GM12878 (cell line): ENCODE results near the gene TMBIM6. TPM values are rescaled to one million over a fixed set of nuclear protein-coding genes. Genes with fewer than 3 reads are reported as not detected.

Experiments
- ATAC-seq: fragments of 200-7000 bp; cut with Tn5 transposase; 3 replicates; pipeline ENCODE4 v1.9.1; 2020; ENCODE audit warnings: mild to moderate bottlenecking, moderate library complexity
- BruUV-seq: library from RNA; stranded (reverse); fragments of 400-500 nt; replicated peaks from 2 replicates; lab custom pipeline; 2021; lab: Mats Ljungman, UMichigan
- CTCF ChIA-PET: fragments of 300-600 bp; sonication (Branson Sonifier 250); formaldehyde crosslinking; extraction: SDS; loops from one replicate; lab custom pipeline; 2021; ENCODE audit warnings: inconsistent platforms; lab: Yijun Ruan, JAX
- POLR2A ChIA-PET: fragments of 350-600 bp; formaldehyde crosslinking; extraction: SDS; loops from one replicate; lab custom pipeline; 2021; ENCODE audit warnings: inconsistent platforms; lab: Charles Lee
- RAD21 ChIA-PET: fragments of 300-600 bp; sonication (Branson Sonifier 250); formaldehyde crosslinking; loops from one replicate; lab custom pipeline; 2023; ENCODE audit warnings: antibody characterized with exemption; ENCODE audit not compliant: unreplicated experiment; lab: Charles Lee
- SMC1A ChIA-PET: fragments of 300-600 bp; sonication (Branson Sonifier 250); formaldehyde crosslinking; loops from one replicate; lab custom pipeline; 2023; ENCODE audit not compliant: unreplicated experiment, uncharacterized antibody; lab: Charles Lee
- DNase-seq: peaks from one replicate; pipeline ENCODE4 v3.0.0-alpha.2; 2011; ENCODE audit warnings: low read depth, low spot score
- FAIRE-seq: peaks from 3 replicates; lab custom pipeline; 2011; peaks lifted over from hg19 to GRCh38; lab: Jason Lieb, UNC
- H2AFZ ChIP-seq: 2 replicates; pipeline ENCODE4 v1.6.0; 2011; ENCODE audit warnings: low read depth, low read length, control low read depth; ENCODE audit not compliant: control insufficient read depth
- H3K27ac ChIP-seq: 2 replicates; pipeline ENCODE4 v1.5.1; 2011; ENCODE audit warnings: control low read depth; ENCODE audit not compliant: control insufficient read depth, insufficient read depth
- H3K27me3 ChIP-seq, 2 experiments: replicated peaks in 1 of 2; 2 replicates each; pipeline versions ENCODE4 v1.6.0 to v1.6.1; 2011; ENCODE audit warnings: low read length in 1 of 2; ENCODE audit not compliant: control insufficient read depth in 2 of 2, insufficient read depth in 2 of 2
- H3K36me3 ChIP-seq, 2 experiments: 2 replicates each; pipeline ENCODE4 v1.5.1; 2011; ENCODE audit warnings: low read length in 1 of 2; ENCODE audit not compliant: control insufficient read depth in 2 of 2, insufficient read depth in 2 of 2
- H3K4me1 ChIP-seq: 2 replicates; pipeline ENCODE4 v1.6.1; 2011; ENCODE audit warnings: mild to moderate bottlenecking, low read length, moderate library complexity, mixed read lengths; ENCODE audit not compliant: control insufficient read depth, insufficient read depth
- H3K4me2 ChIP-seq: 2 replicates; pipeline ENCODE4 v1.6.0; 2011; ENCODE audit warnings: control low read depth; ENCODE audit not compliant: control insufficient read depth, insufficient read depth
- H3K4me3 ChIP-seq: fragments of 200-600 bp; sonication (generic); 2 replicates; pipeline ENCODE4 v1.5.1; 2016
- H3K79me2 ChIP-seq: 2 replicates; pipeline ENCODE4 v1.6.0; 2011; ENCODE audit warnings: low read length; ENCODE audit not compliant: control insufficient read depth, insufficient read depth
- H3K9ac ChIP-seq: 2 replicates; pipeline ENCODE4 v1.8.0; 2011; ENCODE audit warnings: low read length, control low read depth, mixed read lengths; ENCODE audit not compliant: control insufficient read depth, insufficient read depth
- H3K9me3 ChIP-seq: replicated peaks from 3 replicates; pipeline ENCODE4 v1.5.1; 2011; ENCODE audit warnings: mild to moderate bottlenecking, low read length; ENCODE audit not compliant: control insufficient read depth, insufficient read depth
- H4K20me1 ChIP-seq: 2 replicates; pipeline ENCODE4 v1.6.0; 2011; ENCODE audit not compliant: control insufficient read depth, insufficient read depth
- BACH1 ChIP-seq: fragments of 450-650 bp; IDR thresholded peaks from 2 replicates; pipeline ENCODE4 v1.6.1; 2017; ENCODE audit warnings: mild to moderate bottlenecking, borderline replicate concordance
- BHLHE40 ChIP-seq, 2 experiments: fragments of 450-650 bp in 1 of 2; IDR thresholded peaks; 2 replicates each; pipeline ENCODE4 v1.6.1; 2011 to 2017; ENCODE audit warnings: low read depth in 2 of 2, borderline replicate concordance in 1 of 2, improper control_type of control experiment in 1 of 2, low read length in 1 of 2, mild to moderate bottlenecking in 1 of 2
- CBX3 ChIP-seq: fragments of 200-600 bp; sonication (generic); IDR thresholded peaks from 2 replicates; pipeline ENCODE4 v1.6.1; 2016; ENCODE audit warnings: low read depth, borderline replicate concordance
- HDAC6 ChIP-seq: fragments of 200-600 bp; sonication (generic); IDR thresholded peaks from one replicate; pipeline ENCODE4 v1.8.0; 2017; ENCODE audit warnings: antibody characterized with exemption; ENCODE audit not compliant: unreplicated experiment
- MYC ChIP-seq: IDR thresholded peaks from 2 replicates; pipeline ENCODE4 v1.6.1; 2011; ENCODE audit warnings: mild to moderate bottlenecking, low read length, moderate library complexity, inconsistent platforms; ENCODE audit not compliant: insufficient read depth, insufficient replicate concordance, insufficient read length, severe bottlenecking
- NFYB ChIP-seq: IDR thresholded peaks from 2 replicates; pipeline ENCODE4 v1.6.1; 2011; ENCODE audit warnings: low read depth, mild to moderate bottlenecking, low read length, improper control_type of control experiment, moderate library complexity; ENCODE audit not compliant: insufficient read depth
- PAX8 ChIP-seq: fragments of 450-650 bp; IDR thresholded peaks from 2 replicates; pipeline ENCODE4 v1.6.1; 2017; ENCODE audit warnings: mild to moderate bottlenecking, moderate library complexity
- SMARCA5 ChIP-seq: fragments of 450-650 bp; IDR thresholded peaks from 2 replicates; pipeline ENCODE4 v1.6.1; 2017; ENCODE audit warnings: mild to moderate bottlenecking
- SREBF1 ChIP-seq: IDR thresholded peaks from 2 replicates; pipeline ENCODE4 v1.6.1; 2012; ENCODE audit warnings: mild to moderate bottlenecking, low read length
- USF2 ChIP-seq: IDR thresholded peaks from 2 replicates; pipeline ENCODE4 v1.6.1; 2011; ENCODE audit warnings: low read depth, low read length, improper control_type of control experiment, borderline replicate concordance
- ZNF622 ChIP-seq: fragments of 450-650 bp; IDR thresholded peaks from 2 replicates; pipeline ENCODE4 v1.6.1; 2017; ENCODE audit warnings: mild to moderate bottlenecking, inconsistent platforms
- WGBS: methylation state at CpG from one replicate; pipeline ENCODE4 v1.1.6; 2016; ENCODE audit warnings: low lambda C conversion rate; ENCODE audit not compliant: insufficient replicate concordance, insufficient coverage; ENCODE audit errors: missing lambda C conversion rate; 5-methylcytosine and 5-hydroxymethylcytosine counted together
- in situ Hi-C: fragments of 300-500 bp; cut with MboI; formaldehyde crosslinking; loops from 9 replicates; pipeline ENCODE4 v1.14.3; 2018; ENCODE audit warnings: mixed read lengths
- intact Hi-C: fragments of 100-400 bp; cut with micrococcal nuclease; formaldehyde crosslinking; loops from one replicate; pipeline ENCODE4 v1.14.2; 2022; ENCODE audit not compliant: unreplicated experiment
- polyA plus RNA-seq, 11 experiments: library from polyadenylated mRNA; depleted of rRNA in 4 of 11; unstranded in 6 of 11; stranded (reverse) in 5 of 11; fragments of >200 nt; fragmentation: Nextera tagmentation in 4 of 11; fragmentation: Illumina TruSeq in 1 of 11; extraction: Ambion mirVana in 4 of 11; extraction: Trizol in 1 of 11; gene quantifications; 1 replicate in 1 of 11; 2 replicates in 10 of 11; pipeline versions ENCODE4 v1.2.1 to v1.2.3, GENCODE V29; 2011 to 2016; ENCODE audit warnings: inconsistent platforms in 2 of 11, missing spikeins in 2 of 11, low read depth in 1 of 11
- total RNA-seq, 4 experiments: library from RNA; depleted of rRNA in 3 of 4; stranded (reverse); fragments of >200 nt in 3 of 4; fragmentation: Illumina TruSeq in 1 of 4; extraction: Trizol in 1 of 4; gene quantifications; 2 replicates each; pipeline versions ENCODE4 v1.2.1 to v1.2.3, GENCODE V29; 2013 to 2021
- TF ChIP-seq, protein P1 (sequence below): IDR thresholded peaks from 2 replicates; pipeline ENCODE4 v1.6.1; 2012; ENCODE audit warnings: low read depth, low read length, improper control_type of control experiment
- TF ChIP-seq, protein P2 (sequence below): fragments of 450-650 bp; formaldehyde crosslinking; IDR thresholded peaks from 2 replicates; pipeline ENCODE4 v1.4.0; 2020; ENCODE audit warnings: mild to moderate bottlenecking, moderate library complexity

TMBIM6 gene
- total and polyA plus RNA-seq, 10 of the 15 experiments (the other 5 are each of a cell fraction or from before 2014, with no cell fraction given) = 224 to 1,192 (median 379) TPM

DNA sequence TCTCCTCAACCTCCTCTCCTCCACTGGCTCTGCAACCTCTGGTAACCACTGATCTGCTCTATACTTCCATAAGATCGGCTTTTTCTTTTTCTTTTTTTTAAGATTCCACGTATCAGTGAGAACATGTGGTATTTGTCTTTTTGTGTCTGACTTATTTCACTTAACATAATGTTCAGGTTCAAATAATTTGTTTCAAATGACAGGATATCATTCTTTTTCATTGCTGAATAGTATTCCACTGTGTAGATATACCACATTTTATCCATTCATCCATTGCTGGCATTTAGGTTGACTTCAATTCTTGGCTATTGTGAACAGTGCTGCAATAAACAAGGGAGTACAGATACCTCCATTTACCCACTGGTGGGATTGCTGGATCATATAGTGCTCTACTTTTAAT is 46.3 kb downstream of the TMBIM6 start:
- intact Hi-C loops = no loop called here
- H3K27ac ChIP-seq = no peak overlapping the region
- no peaks in the 10 kb centered on the region for H4K20me1 ChIP-seq
- ChIA-PET CTCF (interaction anchor here (0.6 kb wide), 1 partner anchor 781 kb away, joined by 4 read pairs; no protein-coding TSS in a partner anchor), POLR2A (no interaction called here), RAD21 (interaction anchor here (0.7 kb wide), 1 partner anchor 150 kb away, joined by 3 read pairs; no protein-coding TSS in a partner anchor), SMC1A (interaction anchor here (0.7 kb wide), 1 partner anchor 10 kb away, joined by 3 read pairs; no protein-coding TSS in a partner anchor)
- DNase-seq (no peak), FAIRE-seq (peak; percentile 31), ATAC-seq (no peak)
- BruUV-seq = TSS peak; percentile 42
- in situ Hi-C loops = no loop called here
- no peak overlapping the region for H3K4me3 ChIP-seq
- H3K27me3 ChIP-seq = no peaks in the 10 kb centered on the region; a peak in 1 of 4 replicates
- WGBS = 100% methylated on average over 2 of the region's 2 CpGs
- H3K79me2 ChIP-seq = no peaks in the 10 kb centered on the region
- no peaks in the 10 kb centered on the region for H3K36me3 ChIP-seq
- TF ChIP-seq CBX3 (no peak), SREBF1 (no peak)
- H3K9ac ChIP-seq = no peak overlapping the region
- H3K4me1 ChIP-seq = no peaks in the 10 kb centered on the region
- H3K4me2 ChIP-seq = no peak overlapping the region
- no peaks in the 10 kb centered on the region; the same call in 2 of the 3 replicates for H3K9me3 ChIP-seq
- no peak overlapping the region for H2AFZ ChIP-seq

DNA sequence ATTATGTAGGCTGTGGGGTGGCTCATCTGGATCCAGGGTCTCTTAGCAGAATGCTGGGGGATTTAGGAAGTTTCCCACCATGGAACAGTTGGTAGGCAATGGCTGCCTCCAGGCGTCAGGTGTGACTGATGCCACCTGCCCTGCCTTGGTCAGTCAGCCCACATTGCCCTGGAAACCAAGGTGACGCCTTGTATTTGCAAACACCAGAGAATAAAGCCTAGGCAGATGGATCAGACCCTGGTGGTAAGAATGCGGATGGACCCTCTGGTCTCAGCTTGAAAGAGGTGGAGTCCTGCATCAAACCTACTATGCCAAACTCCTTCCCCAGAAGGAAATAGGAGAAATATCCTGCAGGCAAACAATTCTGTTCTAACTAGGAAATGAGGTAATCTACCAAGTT is 48.6 kb downstream of the TMBIM6 start:
- no peaks in the 10 kb centered on the region for H3K4me1 ChIP-seq
- no peak for DNase-seq
- no peaks in the 10 kb centered on the region for H4K20me1 ChIP-seq
- WGBS = 67% methylated on average over 3 of the region's 3 CpGs
- H3K79me2 ChIP-seq = no peaks in the 10 kb centered on the region
- ChIA-PET CTCF (no interaction called here), SMC1A (no interaction called here), POLR2A (interaction anchor here (0.7 kb wide), 1 partner anchor 49 kb away, joined by 5 read pairs; no protein-coding TSS in a partner anchor), RAD21 (no interaction called here)
- H3K36me3 ChIP-seq = peaks cover 0 to 1% of the 10 kb centered on the region in 2 experiments; a peak in 2 of 4 replicates
- in situ Hi-C loops (no loop called here), intact Hi-C loops (no loop called here)
- H3K4me3 ChIP-seq = no peak overlapping the region
- BruUV-seq = no TSS peak
- FAIRE-seq = no peak
- no peak for ATAC-seq
- no peaks in the 10 kb centered on the region for H3K27me3 ChIP-seq
- no peak overlapping the region for H3K27ac ChIP-seq
- no peak overlapping the region for H3K9ac ChIP-seq
- H3K9me3 ChIP-seq = no peaks in the 10 kb centered on the region; the same call in 2 of the 3 replicates
- no peak overlapping the region for H3K4me2 ChIP-seq
- H2AFZ ChIP-seq = no peak overlapping the region
- no peak for TF ChIP-seq PAX8
- TF ChIP-seq USF2 = no peak
- no peak for TF ChIP-seq MYC
- no peak for TF ChIP-seq ZNF622
- TF ChIP-seq SMARCA5 = no peak
- no peak for TF ChIP-seq HDAC6
- no peak for TF ChIP-seq BACH1
- TF ChIP-seq, protein P1, sequence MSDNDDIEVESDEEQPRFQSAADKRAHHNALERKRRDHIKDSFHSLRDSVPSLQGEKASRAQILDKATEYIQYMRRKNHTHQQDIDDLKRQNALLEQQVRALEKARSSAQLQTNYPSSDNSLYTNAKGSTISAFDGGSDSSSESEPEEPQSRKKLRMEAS = no peak
- TF ChIP-seq BHLHE40 (IDR thresholded peaks at IDR 0.05; ENCODE audit: borderline replicate concordance in 1 of 2, low read depth in 2 of 2, low read length in 1 of 2) = no peak
- TF ChIP-seq, protein P2, sequence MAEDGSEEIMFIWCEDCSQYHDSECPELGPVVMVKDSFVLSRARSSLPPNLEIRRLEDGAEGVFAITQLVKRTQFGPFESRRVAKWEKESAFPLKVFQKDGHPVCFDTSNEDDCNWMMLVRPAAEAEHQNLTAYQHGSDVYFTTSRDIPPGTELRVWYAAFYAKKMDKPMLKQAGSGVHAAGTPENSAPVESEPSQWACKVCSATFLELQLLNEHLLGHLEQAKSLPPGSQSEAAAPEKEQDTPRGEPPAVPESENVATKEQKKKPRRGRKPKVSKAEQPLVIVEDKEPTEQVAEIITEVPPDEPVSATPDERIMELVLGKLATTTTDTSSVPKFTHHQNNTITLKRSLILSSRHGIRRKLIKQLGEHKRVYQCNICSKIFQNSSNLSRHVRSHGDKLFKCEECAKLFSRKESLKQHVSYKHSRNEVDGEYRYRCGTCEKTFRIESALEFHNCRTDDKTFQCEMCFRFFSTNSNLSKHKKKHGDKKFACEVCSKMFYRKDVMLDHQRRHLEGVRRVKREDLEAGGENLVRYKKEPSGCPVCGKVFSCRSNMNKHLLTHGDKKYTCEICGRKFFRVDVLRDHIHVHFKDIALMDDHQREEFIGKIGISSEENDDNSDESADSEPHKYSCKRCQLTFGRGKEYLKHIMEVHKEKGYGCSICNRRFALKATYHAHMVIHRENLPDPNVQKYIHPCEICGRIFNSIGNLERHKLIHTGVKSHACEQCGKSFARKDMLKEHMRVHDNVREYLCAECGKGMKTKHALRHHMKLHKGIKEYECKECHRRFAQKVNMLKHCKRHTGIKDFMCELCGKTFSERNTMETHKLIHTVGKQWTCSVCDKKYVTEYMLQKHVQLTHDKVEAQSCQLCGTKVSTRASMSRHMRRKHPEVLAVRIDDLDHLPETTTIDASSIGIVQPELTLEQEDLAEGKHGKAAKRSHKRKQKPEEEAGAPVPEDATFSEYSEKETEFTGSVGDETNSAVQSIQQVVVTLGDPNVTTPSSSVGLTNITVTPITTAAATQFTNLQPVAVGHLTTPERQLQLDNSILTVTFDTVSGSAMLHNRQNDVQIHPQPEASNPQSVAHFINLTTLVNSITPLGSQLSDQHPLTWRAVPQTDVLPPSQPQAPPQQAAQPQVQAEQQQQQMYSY (CRISPR knock-in tag) = no peak
- TF ChIP-seq NFYB = no peak
